ENCODE results near the gene CDC26.
"Not testable (repeated sequence)": the region's sequence is repeated elsewhere in the genome, so short reads cannot be mapped to it uniquely, and the experiment has no call there.

DNA sequence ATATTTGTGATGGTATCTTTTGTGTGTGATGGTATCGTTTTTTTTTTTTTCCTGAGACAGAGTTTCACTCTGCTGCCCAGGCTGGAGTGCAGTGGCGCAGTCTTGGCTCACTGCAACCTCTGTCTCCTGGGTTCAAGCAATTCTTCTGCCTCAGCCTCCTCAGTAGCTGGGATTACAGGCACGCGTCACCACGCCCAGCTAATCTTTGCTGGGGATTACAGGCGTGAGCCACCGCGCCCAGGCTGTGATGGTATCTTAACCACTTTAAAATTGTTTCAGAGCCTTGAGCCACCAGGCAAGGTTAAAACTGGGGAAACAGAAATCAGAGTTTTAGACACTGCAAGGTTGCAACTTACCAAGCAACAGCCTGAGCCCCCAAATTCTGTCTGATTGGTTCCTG, 20.9 kb upstream of the CDC26 start:
- TF ChIP-seq, protein P1, sequence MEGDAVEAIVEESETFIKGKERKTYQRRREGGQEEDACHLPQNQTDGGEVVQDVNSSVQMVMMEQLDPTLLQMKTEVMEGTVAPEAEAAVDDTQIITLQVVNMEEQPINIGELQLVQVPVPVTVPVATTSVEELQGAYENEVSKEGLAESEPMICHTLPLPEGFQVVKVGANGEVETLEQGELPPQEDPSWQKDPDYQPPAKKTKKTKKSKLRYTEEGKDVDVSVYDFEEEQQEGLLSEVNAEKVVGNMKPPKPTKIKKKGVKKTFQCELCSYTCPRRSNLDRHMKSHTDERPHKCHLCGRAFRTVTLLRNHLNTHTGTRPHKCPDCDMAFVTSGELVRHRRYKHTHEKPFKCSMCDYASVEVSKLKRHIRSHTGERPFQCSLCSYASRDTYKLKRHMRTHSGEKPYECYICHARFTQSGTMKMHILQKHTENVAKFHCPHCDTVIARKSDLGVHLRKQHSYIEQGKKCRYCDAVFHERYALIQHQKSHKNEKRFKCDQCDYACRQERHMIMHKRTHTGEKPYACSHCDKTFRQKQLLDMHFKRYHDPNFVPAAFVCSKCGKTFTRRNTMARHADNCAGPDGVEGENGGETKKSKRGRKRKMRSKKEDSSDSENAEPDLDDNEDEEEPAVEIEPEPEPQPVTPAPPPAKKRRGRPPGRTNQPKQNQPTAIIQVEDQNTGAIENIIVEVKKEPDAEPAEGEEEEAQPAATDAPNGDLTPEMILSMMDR (IDR thresholded peaks at IDR 0.05 in 8 of 11, conservative IDR thresholded peaks at IDR 0.05 in 3 of 11), result not testable (repeated sequence)
- TF ChIP-seq POLR2A, POLR2AphosphoS5 (IDR thresholded peaks at IDR 0.05): not testable (repeated sequence)
